Activated CD8-positive, alpha-beta memory T cell treated with anti-CD3 and anti-CD28 coated beads, Interleukin-2, amount 10 ng/mL, durations not matched to agents 7 days and 5 days (primary cell): ENCODE measurements around the gene GLT6D1. TPM values are rescaled to one million over a fixed set of nuclear protein-coding genes. Genes with fewer than 3 reads are reported as not detected.

Experiments used
- ATAC-seq: fragments of 150-1000 bp; cut with Tn5 transposase; one replicate; pipeline ENCODE4 v1.10.0; 2021; ENCODE audit warnings: moderate library complexity
- CTCF ChIA-PET: fragments of 350-600 bp; sonication (Branson Sonifier 250); formaldehyde crosslinking; loops from one replicate; lab custom pipeline; 2021; ENCODE audit warnings: antibody characterized with exemption; lab: Charles Lee
- DNase-seq: peaks from one replicate; pipeline ENCODE4 v3.0.0-alpha.2; 2020
- H3K27ac Mint-ChIP-seq: one replicate; pipeline ENCODE4 v1.8.0; 2021; ENCODE audit warnings: mild to moderate bottlenecking, mixed read lengths
- H3K27me3 Mint-ChIP-seq: one replicate; pipeline ENCODE4 v1.8.0; 2021; ENCODE audit warnings: mixed read lengths
- H3K36me3 Mint-ChIP-seq: one replicate; pipeline ENCODE4 v1.8.0; 2021; ENCODE audit warnings: mild to moderate bottlenecking, mixed read lengths
- H3K4me1 Mint-ChIP-seq: one replicate; pipeline ENCODE4 v1.8.0; 2021; ENCODE audit warnings: mixed read lengths
- H3K4me3 Mint-ChIP-seq: one replicate; pipeline ENCODE4 v1.8.0; 2021; ENCODE audit warnings: mild to moderate bottlenecking, moderate library complexity, mixed read lengths
- H3K9me3 Mint-ChIP-seq: one replicate; pipeline ENCODE4 v1.8.0; 2022; ENCODE audit warnings: low read depth, mixed read lengths
- total RNA-seq, 2 experiments: library from RNA; stranded (reverse); gene quantifications; one replicate each; pipeline ENCODE4 v1.2.3, GENCODE V29; 2021

The GLT6D1 gene
- total RNA-seq, 2 experiments from 2014 or later: not detected

GRCh38 chr9:135632841-135633240 lies 6.5 kb downstream of the GLT6D1 start:
- no peak overlapping the region for H3K4me3 Mint-ChIP-seq
- DNase-seq: no peak
- ATAC-seq: no peak
- H3K9me3 Mint-ChIP-seq: peaks cover 4% of the 10 kb centered on the region
- no peak overlapping the region for H3K27ac Mint-ChIP-seq
- H3K4me1 Mint-ChIP-seq: no peaks in the 10 kb centered on the region
- H3K36me3 Mint-ChIP-seq: no peaks in the 10 kb centered on the region
- CTCF ChIA-PET: no interaction called here
- peaks cover 31% of the 10 kb centered on the region for H3K27me3 Mint-ChIP-seq

GRCh38 chr9:135624282-135624681 lies 15.1 kb downstream of the GLT6D1 start:
- ATAC-seq: no peak
- H3K9me3 Mint-ChIP-seq: peaks cover 11% of the 10 kb centered on the region
- CTCF ChIA-PET: no interaction called here
- no peak overlapping the region for H3K4me3 Mint-ChIP-seq
- peaks cover 8% of the 10 kb centered on the region for H3K27me3 Mint-ChIP-seq
- DNase-seq: no peak
- H3K4me1 Mint-ChIP-seq: no peaks in the 10 kb centered on the region
- no peaks in the 10 kb centered on the region for H3K36me3 Mint-ChIP-seq
- no peak overlapping the region for H3K27ac Mint-ChIP-seq

- Mint-ChIP-seq H3K27me3 (peaks cover 3% of the 10 kb centered on the region), H3K4me3 (no peak overlapping the region), H3K9me3 (peaks cover 4% of the 10 kb centered on the region), H3K27ac (no peak overlapping the region), H3K4me1 (no peaks in the 10 kb centered on the region), H3K36me3 (no peaks in the 10 kb centered on the region)
- CTCF ChIA-PET: no interaction called here
- ATAC-seq: no peak
- no peak for DNase-seq
These were observed 16.8 kb downstream of the GLT6D1 start for GRCh38 chr9:135622415-135623020.

GRCh38 chr9:135620558-135620957 lies 18.8 kb downstream of the GLT6D1 start:
- H3K4me3 Mint-ChIP-seq: no peak overlapping the region
- no peaks in the 10 kb centered on the region for H3K36me3 Mint-ChIP-seq
- ATAC-seq: no peak
- H3K27me3 Mint-ChIP-seq: peaks cover 3% of the 10 kb centered on the region
- no peaks in the 10 kb centered on the region for H3K9me3 Mint-ChIP-seq
- no peak for DNase-seq
- no peaks in the 10 kb centered on the region for H3K4me1 Mint-ChIP-seq
- H3K27ac Mint-ChIP-seq: no peak overlapping the region
- CTCF ChIA-PET: no interaction called here

GRCh38 chr9:135619599-135619886 lies 19.8 kb downstream of the GLT6D1 start:
- H3K4me3 Mint-ChIP-seq: no peak overlapping the region
- H3K4me1 Mint-ChIP-seq: no peaks in the 10 kb centered on the region
- H3K9me3 Mint-ChIP-seq: no peaks in the 10 kb centered on the region
- DNase-seq (no peak), ATAC-seq (no peak)
- H3K27ac Mint-ChIP-seq: no peak overlapping the region
- no peaks in the 10 kb centered on the region for H3K36me3 Mint-ChIP-seq
- CTCF ChIA-PET: no interaction called here
- peaks cover 3% of the 10 kb centered on the region for H3K27me3 Mint-ChIP-seq

- Mint-ChIP-seq H3K4me1 (no peaks in the 10 kb centered on the region), H3K27ac (no peak overlapping the region), H3K9me3 (no peaks in the 10 kb centered on the region), H3K4me3 (no peak overlapping the region), H3K36me3 (no peaks in the 10 kb centered on the region), H3K27me3 (peaks cover 3% of the 10 kb centered on the region)
- DNase-seq (no peak), ATAC-seq (no peak)
- CTCF ChIA-PET: no interaction called here
These were observed 20.3 kb downstream of the GLT6D1 start for GRCh38 chr9:135618866-135619598.

GRCh38 chr9:135617991-135618411 lies 21.3 kb downstream of the GLT6D1 start:
- H3K27ac Mint-ChIP-seq: no peak overlapping the region

GRCh38 chr9:135617538-135617900 lies 21.8 kb downstream of the GLT6D1 start:
- no peaks in the 10 kb centered on the region for H3K9me3 Mint-ChIP-seq
- ATAC-seq: no peak
- peaks cover 3% of the 10 kb centered on the region for H3K27me3 Mint-ChIP-seq
- no peak overlapping the region for H3K4me3 Mint-ChIP-seq
- no peak for DNase-seq
- no peaks in the 10 kb centered on the region for H3K36me3 Mint-ChIP-seq
- no peak overlapping the region for H3K27ac Mint-ChIP-seq
- no peaks in the 10 kb centered on the region for H3K4me1 Mint-ChIP-seq
- CTCF ChIA-PET: no interaction called here

More at GRCh38 chr9:135617991-135618411, 21.3 kb downstream of the GLT6D1 start:
- CTCF ChIA-PET: no interaction called here
- ATAC-seq (no peak), DNase-seq (no peak)
- H3K36me3 Mint-ChIP-seq: no peaks in the 10 kb centered on the region
- H3K4me3 Mint-ChIP-seq: no peak overlapping the region
- H3K27me3 Mint-ChIP-seq: peaks cover 3% of the 10 kb centered on the region
- H3K4me1 Mint-ChIP-seq: no peaks in the 10 kb centered on the region
- H3K9me3 Mint-ChIP-seq: no peaks in the 10 kb centered on the region

GRCh38 chr9:135616619-135617537 lies 22.5 kb downstream of the GLT6D1 start:
- DNase-seq: no peak
- CTCF ChIA-PET: no interaction called here
- ATAC-seq: no peak

GRCh38 chr9:135615666-135616618 lies 23.4 kb downstream of the GLT6D1 start:
- peak; percentile 33 for DNase-seq
- CTCF ChIA-PET: no interaction called here
- Mint-ChIP-seq H3K27ac (no peak overlapping the region), H3K9me3 (no peaks in the 10 kb centered on the region), H3K27me3 (peaks cover 2% of the 10 kb centered on the region), H3K36me3 (no peaks in the 10 kb centered on the region), H3K4me1 (no peaks in the 10 kb centered on the region), H3K4me3 (no peak overlapping the region)
- no peak for ATAC-seq

More at GRCh38 chr9:135616619-135617537, 22.5 kb downstream of the GLT6D1 start:
- H3K27me3 Mint-ChIP-seq: peaks cover 3% of the 10 kb centered on the region
- no peak overlapping the region for H3K4me3 Mint-ChIP-seq
- no peaks in the 10 kb centered on the region for H3K9me3 Mint-ChIP-seq
- no peaks in the 10 kb centered on the region for H3K4me1 Mint-ChIP-seq
- H3K27ac Mint-ChIP-seq: no peak overlapping the region
- no peaks in the 10 kb centered on the region for H3K36me3 Mint-ChIP-seq

GRCh38 chr9:135614821-135615665 lies 24.3 kb downstream of the GLT6D1 start:
- no peak overlapping the region for H3K4me3 Mint-ChIP-seq
- no peak overlapping the region for H3K27ac Mint-ChIP-seq
- DNase-seq: peak; percentile 38
- ATAC-seq: no peak
- no peaks in the 10 kb centered on the region for H3K4me1 Mint-ChIP-seq
- no peaks in the 10 kb centered on the region for H3K36me3 Mint-ChIP-seq
- CTCF ChIA-PET: interaction anchor here (1.1 kb wide), 1 partner anchor 11 kb away, joined by 3 read pairs; no protein-coding TSS in a partner anchor
- no peaks in the 10 kb centered on the region for H3K9me3 Mint-ChIP-seq
- H3K27me3 Mint-ChIP-seq: no peaks in the 10 kb centered on the region
